C4-2B (cell line): ENCODE data around the gene CREB3.

Experiments used
- H3K27ac ChIP-seq: fragments of 450-650 bp; 2 replicates; pipeline ENCODE4 v1.5.1; 2017
- ZFX ChIP-seq: fragments of 450-650 bp; IDR thresholded peaks from 2 replicates; pipeline ENCODE4 v1.6.1; 2017
- TF ChIP-seq, protein P1 (sequence below): fragments of 450-650 bp; conservative IDR thresholded peaks from 2 replicates; pipeline ENCODE4 v1.5.1; 2017; ENCODE audit warnings: mild to moderate bottlenecking

CREB3 gene

DNA sequence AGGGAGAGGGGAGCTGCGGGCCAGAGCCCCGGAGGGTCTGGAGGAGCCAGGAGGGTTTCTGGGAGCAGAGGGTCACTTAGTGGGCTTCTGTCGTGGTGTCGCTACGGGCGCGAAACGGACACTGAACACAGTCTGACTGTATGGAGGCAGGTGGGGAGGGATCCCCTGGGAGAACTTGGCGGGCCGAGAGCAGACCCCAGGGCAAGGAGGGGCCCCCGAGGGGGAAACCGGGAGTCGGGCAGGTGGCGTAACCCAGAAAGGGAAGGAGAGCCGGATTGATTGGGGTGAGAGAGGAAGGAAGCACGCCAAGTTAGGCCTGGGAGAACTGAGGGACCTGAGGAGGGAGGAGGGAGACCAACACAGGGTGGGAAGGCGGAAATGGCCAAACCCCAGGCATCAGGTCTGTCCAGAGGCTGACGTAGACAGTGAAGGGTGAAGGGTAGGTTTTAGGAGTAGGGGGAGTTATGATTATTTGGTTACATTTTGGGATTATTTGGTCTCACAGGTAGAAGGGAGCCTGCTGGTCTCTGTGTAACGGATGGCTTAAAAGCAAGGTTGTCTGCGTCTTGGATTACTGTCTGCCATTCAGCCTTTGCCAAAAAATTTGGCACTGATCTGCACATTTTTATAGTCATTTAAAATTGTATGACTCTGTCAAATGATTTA, 24.9 kb downstream of the CREB3 start:
- no peak overlapping the region for H3K27ac ChIP-seq
- TF ChIP-seq ZFX, result no peak
- TF ChIP-seq, protein P1, sequence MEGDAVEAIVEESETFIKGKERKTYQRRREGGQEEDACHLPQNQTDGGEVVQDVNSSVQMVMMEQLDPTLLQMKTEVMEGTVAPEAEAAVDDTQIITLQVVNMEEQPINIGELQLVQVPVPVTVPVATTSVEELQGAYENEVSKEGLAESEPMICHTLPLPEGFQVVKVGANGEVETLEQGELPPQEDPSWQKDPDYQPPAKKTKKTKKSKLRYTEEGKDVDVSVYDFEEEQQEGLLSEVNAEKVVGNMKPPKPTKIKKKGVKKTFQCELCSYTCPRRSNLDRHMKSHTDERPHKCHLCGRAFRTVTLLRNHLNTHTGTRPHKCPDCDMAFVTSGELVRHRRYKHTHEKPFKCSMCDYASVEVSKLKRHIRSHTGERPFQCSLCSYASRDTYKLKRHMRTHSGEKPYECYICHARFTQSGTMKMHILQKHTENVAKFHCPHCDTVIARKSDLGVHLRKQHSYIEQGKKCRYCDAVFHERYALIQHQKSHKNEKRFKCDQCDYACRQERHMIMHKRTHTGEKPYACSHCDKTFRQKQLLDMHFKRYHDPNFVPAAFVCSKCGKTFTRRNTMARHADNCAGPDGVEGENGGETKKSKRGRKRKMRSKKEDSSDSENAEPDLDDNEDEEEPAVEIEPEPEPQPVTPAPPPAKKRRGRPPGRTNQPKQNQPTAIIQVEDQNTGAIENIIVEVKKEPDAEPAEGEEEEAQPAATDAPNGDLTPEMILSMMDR, result no peak

DNA sequence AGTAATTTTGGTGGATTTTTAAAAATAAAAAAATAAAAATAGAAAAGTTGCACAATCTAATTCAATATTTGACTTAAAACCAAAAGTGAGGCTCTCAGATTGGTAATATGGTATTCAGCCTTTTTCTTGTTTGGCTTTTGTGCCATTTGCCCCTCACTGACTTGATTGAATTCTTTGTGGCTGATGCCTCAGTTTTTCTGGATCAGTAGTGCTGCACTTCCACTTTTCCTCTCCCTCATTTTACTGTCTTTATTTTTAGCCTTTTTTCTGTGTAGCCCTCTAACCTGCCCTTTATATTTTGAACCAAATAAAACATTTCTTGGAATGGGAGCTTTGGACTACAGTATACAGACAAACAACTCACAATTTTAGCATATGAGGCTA, 25.4 kb downstream of the CREB3 start:
- TF ChIP-seq, protein P1, result no peak
- no peak for TF ChIP-seq ZFX
- no peak overlapping the region for H3K27ac ChIP-seq

DNA sequence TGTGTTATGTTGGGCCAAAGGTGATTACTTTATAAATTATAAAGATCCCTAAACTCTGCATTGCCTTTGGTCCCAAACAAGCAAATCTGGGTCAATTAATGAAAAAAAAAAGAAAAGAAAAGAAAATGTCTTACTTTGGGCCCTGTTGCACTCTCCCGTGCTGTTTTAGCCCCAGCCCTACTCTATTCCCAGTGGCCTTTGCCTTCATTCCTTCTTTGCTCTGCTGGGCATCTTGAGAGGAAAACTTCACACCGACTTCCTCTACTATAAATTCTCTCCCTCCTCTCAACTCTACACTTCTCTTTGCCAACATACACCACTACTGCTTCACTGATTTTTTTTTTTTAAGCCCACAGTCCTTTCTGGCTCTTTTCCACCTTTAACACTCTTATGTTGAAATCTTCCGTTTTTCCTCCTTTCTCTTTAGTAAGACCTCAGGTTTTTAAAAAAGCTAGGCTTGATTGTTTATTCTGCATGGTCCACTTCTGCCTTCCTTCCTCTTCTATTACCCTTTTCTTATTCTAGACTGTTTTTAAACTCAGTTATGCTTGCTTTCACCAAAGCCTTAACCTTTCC, 26.1 kb downstream of the CREB3 start:
- TF ChIP-seq, protein P1, result no peak
- no peak for TF ChIP-seq ZFX
- H3K27ac ChIP-seq, result no peak overlapping the region

DNA sequence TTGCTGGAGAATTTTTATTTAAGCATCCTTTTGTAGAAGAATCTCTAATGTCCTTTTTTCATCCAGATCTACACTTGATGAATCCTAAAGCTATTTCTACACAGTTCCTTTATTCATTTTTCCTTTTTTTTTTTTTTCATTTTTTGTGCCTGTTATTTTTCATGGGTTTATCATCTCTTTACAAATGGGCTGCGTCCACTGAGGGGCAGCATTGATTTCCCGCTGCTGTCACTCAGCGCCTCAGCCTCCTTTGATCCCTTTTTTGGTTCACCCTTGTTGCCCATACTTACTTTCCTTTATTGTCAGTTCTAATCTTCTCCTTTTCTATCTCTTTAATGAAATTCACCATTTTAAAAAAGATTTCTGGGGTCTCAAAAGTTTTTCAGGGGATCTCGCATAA, 27.3 kb downstream of the CREB3 start:
- TF ChIP-seq, protein P1, result no peak
- TF ChIP-seq ZFX, result no peak

DNA sequence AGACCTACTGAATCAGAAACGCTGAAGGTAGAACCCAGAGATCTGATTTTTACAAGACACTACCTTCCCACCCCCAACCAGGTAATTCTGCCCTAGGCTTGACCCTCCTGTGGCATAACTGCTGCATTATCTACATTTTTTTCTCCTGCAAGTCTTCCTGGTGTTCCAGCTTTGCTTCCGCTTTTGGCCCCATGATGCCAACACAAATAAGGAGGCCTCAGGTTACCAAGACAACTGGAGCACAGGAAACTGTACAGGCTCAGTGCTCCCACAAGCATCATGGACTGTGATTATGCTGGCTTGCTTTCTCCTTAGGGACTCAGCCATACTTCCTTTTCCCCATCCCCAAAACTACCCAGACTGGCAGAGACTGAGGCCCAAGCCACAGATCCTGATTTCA, 28.2 kb downstream of the CREB3 start:
- TF ChIP-seq, protein P1, result no peak

More for the DNA sequence above, 27.3 kb downstream of the CREB3 start:
- no peak overlapping the region for H3K27ac ChIP-seq

DNA sequence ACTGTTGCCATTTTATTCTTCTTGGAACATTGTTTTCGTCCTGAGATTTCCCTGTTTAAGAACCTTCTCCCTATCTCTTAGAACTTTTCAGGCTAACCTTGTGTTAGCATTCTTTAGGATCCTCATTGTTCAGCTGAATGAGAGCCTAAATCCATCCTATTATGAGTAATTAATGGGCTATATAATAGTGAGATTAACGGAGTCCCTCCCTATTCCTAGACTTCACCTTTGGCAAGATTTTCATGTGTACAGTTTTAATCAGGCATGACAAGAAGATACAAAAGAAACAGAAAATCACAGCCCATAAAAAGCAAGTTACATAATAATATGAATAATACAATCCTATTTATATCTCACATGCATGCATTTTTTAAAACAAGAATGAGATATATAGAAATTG, 30.7 kb downstream of the CREB3 start:
- no peak for TF ChIP-seq ZFX
- TF ChIP-seq, protein P1, result no peak
- no peak overlapping the region for H3K27ac ChIP-seq

More for the DNA sequence above, 28.2 kb downstream of the CREB3 start:
- no peak overlapping the region for H3K27ac ChIP-seq

DNA sequence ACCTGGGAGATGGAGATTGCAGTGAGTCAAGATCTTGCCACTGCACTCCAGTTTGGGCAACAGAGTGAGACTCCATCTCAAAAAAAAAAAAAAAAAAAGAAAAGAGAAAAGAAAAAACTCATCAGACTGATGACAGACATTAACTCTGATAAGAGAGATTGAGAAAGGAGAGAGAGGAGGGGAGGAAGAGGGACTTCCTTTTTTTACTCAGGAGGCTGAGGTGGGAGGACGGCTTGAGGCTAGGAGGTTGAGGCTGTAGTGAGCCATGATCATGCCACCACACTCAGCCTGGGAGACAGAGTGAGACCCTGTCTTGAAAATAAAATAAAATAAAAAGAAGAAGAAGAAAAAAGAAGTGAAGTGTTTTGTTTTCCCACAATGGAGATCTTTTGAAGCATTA, 31.3 kb downstream of the CREB3 start:
- TF ChIP-seq, protein P1, result no peak
- no peak for TF ChIP-seq ZFX
- H3K27ac ChIP-seq, result no peak overlapping the region
